Omental fat pad (tissue), 4 donors: Measurements from ENCODE around the gene PI4K2A. TPM values are rescaled to one million over a fixed set of nuclear protein-coding genes. Genes with fewer than 3 reads are reported as not detected.
A peak's percentile ranks its signal among the peaks of the same experiment; 100 is the strongest.
"Not testable (repeated sequence)": the region's sequence is repeated elsewhere in the genome, so short reads cannot be mapped to it uniquely, and the experiment has no call there.

Experiments used
- ATAC-seq: fragments of 150-250 bp; one replicate; pipeline ENCODE4 v1.9.1; 2016; ENCODE audit warnings: mild to moderate bottlenecking, moderate library complexity; ENCODE audit not compliant: low FRiP score
- DNase-seq: peaks from one replicate; pipeline ENCODE4 v3.0.0-alpha.2; 2019; ENCODE audit warnings: low spot score
- CTCF ChIP-seq, 3 donors: fragments of 450-650 bp; IDR thresholded peaks; one replicate each; pipeline ENCODE4 v1.5.1; 2016 to 2017; ENCODE audit warnings: antibody characterized with exemption in 3 of 3, mild to moderate bottlenecking in 3 of 3, moderate library complexity in 2 of 3
- total RNA-seq, 4 donors: library from RNA; depleted of rRNA; stranded (reverse); fragments of >200 nt; gene quantifications; one replicate each; pipeline ENCODE4 v1.1.0, GENCODE V29; 2016

Gene PI4K2A
- total RNA-seq, 4 donors from 2014 or later = 11.7 to 33.9 (median 17.8) TPM

- TF ChIP-seq CTCF (IDR thresholded peaks at IDR 0.05) = no peak
- ATAC-seq (no peak), DNase-seq (no peak)
These were observed 45.0 kb downstream of the PI4K2A start for GRCh38 chr10:97685395-97685958.

- TF ChIP-seq CTCF (IDR thresholded peaks at IDR 0.05) = no peak
- DNase-seq (no peak), ATAC-seq (peak; percentile 7)
These were observed 46.0 kb downstream of the PI4K2A start for GRCh38 chr10:97686301-97686961.

- peak; percentile 82 for DNase-seq
- peak; percentile 89 for ATAC-seq
- TF ChIP-seq CTCF (IDR thresholded peaks at IDR 0.05) = no peak
These were observed 46.7 kb downstream of the PI4K2A start, which contains the start of gene AVPI1 for GRCh38 chr10:97686962-97687784. AVPI1 (minus strand) TSS chr10:97687241; CDS start chr10:97679905, 7,336 bp downstream.

GRCh38 chr10:97687785-97688781 is 47.6 kb downstream of the PI4K2A start:
- no peak for TF ChIP-seq CTCF (IDR thresholded peaks at IDR 0.05)
- peak; percentile 31 for ATAC-seq
- no peak for DNase-seq

- no peak for DNase-seq
- peak; percentile 4 for ATAC-seq
- no peak for TF ChIP-seq CTCF (IDR thresholded peaks at IDR 0.05)
These were observed 49.1 kb downstream of the PI4K2A start for GRCh38 chr10:97689559-97690020.

DNA sequence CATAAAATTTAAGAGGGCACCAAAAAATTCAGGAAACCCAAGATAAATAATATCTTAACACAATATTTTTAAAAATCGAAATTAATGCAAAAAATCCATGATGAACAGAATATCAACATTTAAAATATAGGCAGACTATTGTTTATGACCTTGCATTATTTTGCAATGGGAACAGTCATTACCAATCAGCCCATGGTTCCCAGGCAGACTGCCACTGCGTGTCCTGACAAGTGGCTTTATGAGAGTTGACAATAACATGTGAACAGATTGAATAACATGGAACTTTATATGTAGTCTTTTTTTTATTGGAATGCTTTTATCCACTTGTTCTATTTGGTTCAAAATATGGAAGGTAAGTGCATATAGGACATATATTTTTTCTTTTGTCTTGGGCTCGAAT is 49.7 kb downstream of the PI4K2A start:
- DNase-seq (no peak), ATAC-seq (no peak)
- TF ChIP-seq CTCF (IDR thresholded peaks at IDR 0.05) = no peak

DNA sequence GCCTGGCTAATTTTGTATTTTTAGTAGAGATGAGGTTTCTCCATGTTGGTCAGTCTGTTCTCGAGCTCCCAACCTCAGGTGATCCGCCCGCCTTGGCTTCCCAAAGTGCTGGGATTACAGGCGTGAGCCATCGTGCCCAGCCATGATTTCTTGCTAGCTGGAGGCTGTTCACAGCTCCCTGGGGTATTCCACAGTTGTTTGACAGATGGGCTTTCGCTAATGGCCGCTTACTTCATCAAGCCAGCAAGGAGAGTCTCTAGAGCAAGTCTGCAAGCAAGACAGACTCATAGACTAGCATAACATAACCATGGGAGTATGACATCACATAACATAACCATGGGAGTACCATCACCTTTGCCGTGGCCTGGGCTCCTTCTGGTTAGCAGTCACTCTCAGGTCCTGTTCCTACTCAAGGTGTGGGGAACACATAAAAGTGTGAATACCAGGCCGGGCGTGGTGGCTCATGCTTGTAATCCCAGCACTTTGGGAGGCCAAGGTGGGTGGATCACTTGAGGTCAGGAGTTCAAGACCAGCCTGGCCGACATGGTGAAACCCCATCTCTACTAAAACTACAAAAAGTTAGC is 57.7 kb downstream of the PI4K2A start:
- DNase-seq = not testable (repeated sequence)

More for the DNA sequence above, 57.7 kb downstream of the PI4K2A start:
- ATAC-seq = not testable (repeated sequence)
